Activated gamma-delta T cell treated with Interleukin-2 at 50 U/mL for 16 hours (primary cell): Measurements from ENCODE around the gene MAPKAP1.
"Not testable (repeated sequence)": the region's sequence is repeated elsewhere in the genome, so short reads cannot be mapped to it uniquely, and the experiment has no call there.

Source experiments
- DNase-seq: peaks from one replicate; pipeline ENCODE4 v3.0.0-alpha.2; 2020

Gene MAPKAP1

DNA sequence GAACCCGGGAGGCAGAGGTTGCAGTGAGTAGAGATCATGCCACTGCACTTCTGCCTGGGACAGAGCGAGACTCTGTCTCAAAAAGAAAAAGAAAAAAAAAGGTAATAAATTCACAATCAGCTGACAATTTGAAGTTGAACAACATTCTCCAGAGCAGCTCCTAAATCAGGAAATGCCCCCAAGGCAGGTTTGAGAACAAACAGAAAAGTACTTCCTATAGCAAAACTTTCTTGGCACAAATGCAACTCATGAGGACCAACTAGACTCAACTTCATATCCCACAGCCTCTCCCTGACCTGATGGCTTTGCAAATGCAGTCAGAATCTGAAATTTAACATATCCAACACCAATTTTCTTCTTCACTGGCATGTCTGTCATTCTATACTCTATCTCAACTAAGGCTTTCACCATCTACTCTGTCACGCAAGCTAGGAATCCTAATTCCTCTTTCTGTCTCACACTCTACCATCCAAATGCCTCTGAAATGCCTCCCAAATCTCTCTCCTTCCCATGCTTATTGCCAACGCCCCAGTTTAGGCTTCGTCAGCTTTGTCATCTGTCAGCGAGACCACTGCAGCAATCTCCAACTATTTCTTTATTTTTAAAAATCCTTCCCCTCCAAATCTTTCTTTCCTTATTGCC, 113.3 kb downstream of the MAPKAP1 start:
- no peak for DNase-seq

DNA sequence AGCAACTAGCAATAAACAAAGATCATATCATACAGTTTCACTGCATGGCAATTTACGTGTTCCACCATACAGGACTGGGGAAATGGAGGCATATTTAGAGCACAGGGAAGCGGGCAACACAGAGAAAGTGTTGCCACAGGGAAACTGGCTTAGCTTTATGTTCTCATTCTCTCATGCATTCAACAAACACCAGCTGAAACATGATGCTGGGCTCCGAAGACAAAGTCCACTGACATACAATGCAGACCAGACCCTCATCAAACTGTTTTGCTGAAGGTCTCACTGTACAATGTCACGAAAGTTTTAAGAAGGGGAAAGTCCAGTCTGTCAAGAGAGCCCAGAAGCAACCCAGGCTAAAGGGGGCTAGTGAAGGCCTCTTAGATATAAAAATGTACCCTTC, 115.1 kb downstream of the MAPKAP1 start:
- no peak for DNase-seq

DNA sequence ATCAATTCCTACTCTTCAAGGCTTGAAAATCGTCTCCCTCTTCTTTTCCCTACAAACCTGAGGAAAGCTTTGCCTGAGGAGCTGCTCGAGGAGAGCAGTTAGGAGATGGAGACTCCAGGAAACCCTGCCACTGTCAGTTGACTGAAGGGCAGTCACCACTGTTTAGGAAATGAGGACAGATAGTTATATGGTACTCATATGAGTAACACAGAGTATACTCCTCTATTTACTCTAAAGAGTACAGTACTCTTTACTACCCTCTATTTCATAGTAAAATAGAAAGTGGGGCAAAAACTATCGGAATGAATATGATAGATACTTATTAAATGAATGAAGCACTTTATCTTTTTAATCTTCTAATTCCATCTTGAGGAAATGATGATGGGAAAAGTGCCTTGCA, 115.8 kb downstream of the MAPKAP1 start:
- DNase-seq, result no peak

GRCh38 chr9:125589287-125589686, 117.7 kb downstream of the MAPKAP1 start:
- DNase-seq, result no peak

- DNase-seq, result no peak
Observed at GRCh38 chr9:125587819-125588460, 119.1 kb downstream of the MAPKAP1 start.

DNA sequence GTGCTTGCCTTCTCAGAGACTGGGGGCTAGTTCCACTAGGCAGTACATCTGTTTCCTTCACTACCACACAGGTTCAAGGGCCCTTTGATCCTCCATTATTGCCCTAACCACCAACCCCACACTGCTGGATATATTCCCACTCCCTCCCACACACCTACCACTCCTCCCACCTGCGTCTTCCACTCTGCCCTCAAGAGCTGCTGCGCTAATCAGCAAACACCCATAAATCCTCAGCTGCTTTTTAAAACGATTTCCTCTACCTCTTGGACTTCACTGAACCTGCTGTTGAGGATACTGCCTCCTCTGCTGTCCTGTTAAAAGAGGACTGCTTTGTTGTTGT, 120.9 kb downstream of the MAPKAP1 start:
- DNase-seq, result no peak

GRCh38 chr9:125585503-125586171, 121.4 kb downstream of the MAPKAP1 start:
- no peak for DNase-seq

GRCh38 chr9:125580701-125581286, 126.2 kb downstream of the MAPKAP1 start:
- no peak for DNase-seq

GRCh38 chr9:125579030-125579932, 127.7 kb downstream of the MAPKAP1 start:
- no peak for DNase-seq

DNA sequence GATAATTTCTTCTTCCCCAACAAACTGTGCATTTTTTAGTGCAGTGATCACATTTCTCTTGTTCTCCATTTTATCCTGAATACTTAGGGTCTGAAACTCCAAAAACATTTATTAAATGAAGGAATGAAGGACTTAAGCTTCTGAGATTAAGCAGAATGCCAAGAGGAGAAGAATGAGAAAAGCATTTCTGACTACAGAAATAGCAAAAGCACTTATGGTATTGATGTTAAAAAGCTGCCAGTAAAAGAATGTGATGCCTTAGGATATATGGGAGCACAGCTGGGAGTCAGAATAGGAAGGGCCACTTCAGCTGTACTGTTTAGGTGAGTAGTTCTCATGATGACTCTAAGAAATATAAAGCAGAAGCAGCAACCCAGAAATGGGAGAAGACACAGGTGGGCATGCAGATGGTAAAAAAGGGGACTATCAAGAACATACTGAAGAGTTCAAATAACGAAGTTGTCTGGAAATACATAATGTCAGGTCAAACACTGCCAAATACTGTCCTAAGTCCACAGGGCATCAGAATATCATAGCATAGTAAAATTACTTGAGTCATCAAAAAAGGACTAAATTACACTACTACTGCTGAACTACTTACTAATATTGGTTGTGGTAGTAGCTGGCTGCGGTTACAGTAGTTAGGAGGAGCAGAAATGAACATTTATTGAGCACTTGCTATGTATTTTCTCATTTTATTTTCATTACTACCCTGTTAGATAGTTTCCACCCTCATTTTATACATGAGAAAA, 132.7 kb downstream of the MAPKAP1 start:
- DNase-seq, result no peak

- not testable (repeated sequence) for DNase-seq
Observed at GRCh38 chr9:125572461-125572860, 134.5 kb downstream of the MAPKAP1 start.

- DNase-seq, result not testable (repeated sequence)
Observed at GRCh38 chr9:125571824-125572223, 135.2 kb downstream of the MAPKAP1 start.

DNA sequence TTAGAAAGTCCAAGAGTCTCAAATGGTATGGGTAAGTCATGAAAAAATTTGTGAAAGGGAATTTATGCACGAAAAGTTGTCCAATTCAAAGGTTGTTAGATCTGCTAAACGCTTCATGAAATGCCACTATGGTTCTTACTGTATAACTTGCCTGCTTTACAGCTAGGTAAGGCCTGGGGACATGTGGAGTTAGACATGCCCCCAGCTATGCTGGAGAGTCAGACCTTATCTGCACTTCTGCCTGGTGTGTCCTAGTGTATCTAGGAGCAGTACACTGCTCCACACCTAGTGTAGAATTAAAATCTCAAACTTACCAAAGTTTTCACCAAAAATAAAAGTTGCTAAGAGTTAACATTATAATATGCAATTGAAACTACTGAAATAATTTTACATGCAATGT, 136.8 kb downstream of the MAPKAP1 start:
- no peak for DNase-seq

DNA sequence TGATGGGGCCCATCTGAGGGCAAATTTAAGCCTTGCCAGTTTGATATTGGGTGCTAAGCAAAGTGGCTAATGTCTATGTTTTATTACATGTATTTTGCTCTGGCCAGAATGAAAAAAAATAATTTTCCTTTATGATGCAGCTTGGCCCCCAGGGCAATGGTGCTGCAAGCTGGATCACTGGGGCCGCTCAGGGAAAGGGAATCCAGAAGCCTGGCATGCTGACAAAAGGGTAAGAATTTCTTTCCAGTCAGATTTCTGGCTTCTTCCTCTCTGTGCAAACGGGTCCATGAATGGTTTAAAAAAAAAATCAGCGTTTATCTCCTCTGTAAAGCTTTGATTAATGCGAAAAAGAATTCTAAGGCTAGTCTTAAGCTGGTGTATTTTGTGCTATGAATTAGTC, 138.4 kb downstream of the MAPKAP1 start:
- DNase-seq, result no peak

GRCh38 chr9:125566051-125566450, 141.0 kb downstream of the MAPKAP1 start:
- not testable (repeated sequence) for DNase-seq

DNA sequence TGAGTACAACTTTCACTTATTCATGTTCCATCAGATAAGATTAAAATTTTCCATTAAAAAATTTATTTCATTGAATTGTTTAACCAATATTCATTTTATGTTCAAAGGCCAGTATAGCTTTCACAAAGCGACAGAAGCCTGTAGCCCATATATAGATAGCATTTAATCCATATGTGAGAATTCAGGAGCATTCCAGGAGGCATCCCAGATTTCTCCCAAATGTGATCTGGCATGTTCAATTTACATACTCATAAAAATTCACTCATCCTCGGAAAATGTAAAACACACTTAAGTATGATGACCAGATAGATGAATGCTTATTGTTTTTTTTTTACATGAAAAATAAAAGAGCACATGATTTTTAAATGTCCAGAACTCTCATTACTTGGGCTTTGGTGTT, 141.9 kb downstream of the MAPKAP1 start:
- no peak for DNase-seq

GRCh38 chr9:125564631-125565030, 142.4 kb downstream of the MAPKAP1 start:
- DNase-seq, result no peak

DNA sequence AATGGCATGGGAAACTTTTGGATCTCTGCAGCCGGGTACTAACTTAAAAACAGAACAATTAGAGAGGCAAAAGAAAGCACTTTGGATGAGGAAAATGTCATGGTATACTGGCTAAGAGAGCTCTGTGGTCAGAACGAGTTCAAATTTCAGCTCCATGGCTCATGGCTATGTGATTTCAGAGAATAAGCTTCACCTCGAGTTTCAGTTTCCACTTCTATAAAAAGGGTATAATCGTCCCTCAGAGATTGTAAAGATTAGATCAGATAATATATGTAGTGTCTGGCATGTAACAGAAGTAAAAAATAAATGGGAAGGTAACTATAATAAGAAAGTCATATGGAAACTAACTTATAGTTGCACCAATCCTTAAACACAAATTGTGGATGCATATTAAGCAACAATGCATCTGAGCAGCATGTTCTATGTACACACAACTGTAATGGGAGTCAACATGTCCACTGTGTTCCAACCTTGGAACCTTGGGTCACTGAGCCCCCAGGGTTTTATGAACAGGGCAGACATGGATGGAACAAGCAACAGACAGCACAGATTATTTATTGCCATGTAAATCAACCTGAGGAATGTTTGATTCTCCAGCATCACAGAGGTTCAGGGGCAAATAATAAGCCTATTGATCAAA, 145.4 kb downstream of the MAPKAP1 start:
- no peak for DNase-seq

DNA sequence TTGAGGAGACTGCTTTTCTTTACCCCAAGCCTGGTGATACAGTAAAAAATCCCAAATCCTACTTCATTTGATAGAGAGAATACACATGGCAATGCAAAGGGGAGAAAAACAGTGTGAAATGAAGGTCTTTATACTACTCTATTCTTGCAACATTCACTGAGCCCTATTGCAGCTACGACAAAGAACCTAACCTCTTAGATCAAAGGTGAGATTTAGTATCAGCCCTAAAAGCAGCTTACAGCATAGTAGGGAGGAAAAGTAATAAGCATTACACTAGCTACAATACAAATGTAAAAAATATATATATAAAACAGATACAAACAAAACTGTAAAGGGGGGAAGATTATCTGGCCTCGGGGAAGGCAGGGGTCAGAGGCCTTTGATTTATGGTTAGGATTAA, 147.1 kb downstream of the MAPKAP1 start:
- DNase-seq, result no peak

- no peak for DNase-seq
Observed at GRCh38 chr9:125559194-125559593, 147.8 kb downstream of the MAPKAP1 start.

- DNase-seq, result peak; percentile 41
Observed at GRCh38 chr9:125558453-125559092, 148.4 kb downstream of the MAPKAP1 start.
